WTC11 (cell line): ENCODE data around the gene CCDC61. TPM values are rescaled to one million over a fixed set of nuclear protein-coding genes. Genes with fewer than 3 reads are reported as not detected.

Experiments
- ATAC-seq: fragments of 200-7000 bp; cut with Tn5 transposase; 2 replicates; pipeline ENCODE4 v1.10.0; 2021; ENCODE audit warnings: mild to moderate bottlenecking, moderate library complexity
- CTCF ChIA-PET: fragments of 300-600 bp; sonication (Branson Sonifier 250); formaldehyde crosslinking; loops from one replicate; lab custom pipeline; 2021; ENCODE audit warnings: antibody characterized with exemption; lab: Charles Lee
- POLR2A ChIA-PET: fragments of 350-600 bp; sonication (Branson Sonifier 250); formaldehyde crosslinking; loops from one replicate; lab custom pipeline; 2021; ENCODE audit warnings: antibody characterized with exemption; lab: Charles Lee
- DNase-seq: peaks from one replicate; pipeline ENCODE4 v3.0.0; 2021; ENCODE audit warnings: low spot score
- H3K27ac Mint-ChIP-seq: 2 replicates; pipeline ENCODE4 v1.8.0; 2021; ENCODE audit warnings: mixed read lengths
- H3K27me3 Mint-ChIP-seq: 2 replicates; pipeline ENCODE4 v1.8.0; 2021; ENCODE audit warnings: low read depth, mild to moderate bottlenecking, moderate library complexity, mixed read lengths
- H3K36me3 Mint-ChIP-seq: 2 replicates; pipeline ENCODE4 v1.8.0; 2021; ENCODE audit warnings: mixed read lengths
- H3K4me1 Mint-ChIP-seq: 2 replicates; pipeline ENCODE4 v1.8.0; 2022; ENCODE audit warnings: mixed read lengths
- H3K4me3 Mint-ChIP-seq: 2 replicates; pipeline ENCODE4 v1.8.0; 2021; ENCODE audit warnings: mild to moderate bottlenecking, moderate library complexity, mixed read lengths
- H3K9me3 Mint-ChIP-seq: 2 replicates; pipeline ENCODE4 v1.8.0; 2021; ENCODE audit warnings: mixed read lengths
- ETV6 ChIP-seq: sonication (generic); formaldehyde crosslinking; IDR thresholded peaks from 2 replicates; pipeline ENCODE4 v1.8.1; 2022; ENCODE audit warnings: mild to moderate bottlenecking, missing genetic modification reagents
- FOXK1 ChIP-seq: sonication (generic); formaldehyde crosslinking; IDR thresholded peaks from 2 replicates; pipeline ENCODE4 v1.8.0; 2022; ENCODE audit warnings: mild to moderate bottlenecking, moderate library complexity, missing genetic modification reagents
- GRHL2 ChIP-seq: fragments of 250-450 bp; sonication (Bioruptor Pico); IDR thresholded peaks from 2 replicates; pipeline ENCODE4 v1.8.0; 2022; ENCODE audit warnings: mild to moderate bottlenecking, moderate library complexity; ENCODE audit not compliant: insufficient replicate concordance, severe bottlenecking
- IRF2 ChIP-seq: sonication (generic); formaldehyde crosslinking; IDR thresholded peaks from 2 replicates; pipeline ENCODE4 v1.8.0; 2022; ENCODE audit warnings: low read depth, missing genetic modification reagents, borderline replicate concordance
- KAT7 ChIP-seq: sonication (generic); formaldehyde crosslinking; IDR thresholded peaks from 2 replicates; pipeline ENCODE4 v1.8.1; 2023; ENCODE audit warnings: missing genetic modification reagents, mild to moderate bottlenecking, borderline replicate concordance
- MYBL2 ChIP-seq: sonication (generic); formaldehyde crosslinking; IDR thresholded peaks from 2 replicates; pipeline ENCODE4 v1.8.1; 2023; ENCODE audit warnings: mild to moderate bottlenecking, moderate library complexity, missing genetic modification reagents
- NR2C2 ChIP-seq: sonication (generic); formaldehyde crosslinking; IDR thresholded peaks from 2 replicates; pipeline ENCODE4 v1.8.0; 2022; ENCODE audit warnings: mild to moderate bottlenecking, missing genetic modification reagents
- PRRX2 ChIP-seq: fragments of 250-450 bp; sonication (Bioruptor Pico); IDR thresholded peaks from 2 replicates; pipeline ENCODE4 v1.8.0; 2021; ENCODE audit warnings: mild to moderate bottlenecking
- RELA ChIP-seq: sonication (generic); formaldehyde crosslinking; IDR thresholded peaks from 2 replicates; pipeline ENCODE4 v1.8.1; 2022; ENCODE audit warnings: missing genetic modification reagents, mild to moderate bottlenecking, borderline replicate concordance
- RORB ChIP-seq: fragments of 250-450 bp; sonication (Bioruptor Pico); IDR thresholded peaks from 2 replicates; pipeline ENCODE4 v1.9.0; 2021; ENCODE audit warnings: mild to moderate bottlenecking
- SMAD3 ChIP-seq: sonication (generic); formaldehyde crosslinking; IDR thresholded peaks from 2 replicates; pipeline ENCODE4 v1.8.0; 2022; ENCODE audit warnings: missing genetic modification reagents, mild to moderate bottlenecking, borderline replicate concordance
- SMAD4 ChIP-seq: sonication (generic); formaldehyde crosslinking; IDR thresholded peaks from 2 replicates; pipeline ENCODE4 v1.8.0; 2022; ENCODE audit warnings: mild to moderate bottlenecking, missing genetic modification reagents
- SOX15 ChIP-seq: fragments of 250-450 bp; sonication (Bioruptor Pico); IDR thresholded peaks from 2 replicates; pipeline ENCODE4 v1.9.0; 2021; ENCODE audit warnings: mild to moderate bottlenecking
- SP1 ChIP-seq: sonication (generic); formaldehyde crosslinking; conservative IDR thresholded peaks from 2 replicates; pipeline ENCODE4 v1.8.1; 2022; ENCODE audit warnings: missing genetic modification reagents
- ZNF232 ChIP-seq: sonication (generic); formaldehyde crosslinking; IDR thresholded peaks from 2 replicates; pipeline ENCODE4 v1.8.0; 2022; ENCODE audit warnings: mild to moderate bottlenecking, missing genetic modification reagents
- ZNF263 ChIP-seq: sonication (generic); formaldehyde crosslinking; IDR thresholded peaks from 2 replicates; pipeline ENCODE4 v1.8.1; 2022; ENCODE audit warnings: low read depth, mild to moderate bottlenecking, moderate library complexity, missing genetic modification reagents
- total RNA-seq: library from RNA; stranded (reverse); gene quantifications from 3 replicates; pipeline ENCODE4 v1.2.3, GENCODE V29; 2021
- TF ChIP-seq, protein P1 (sequence below): sonication (generic); formaldehyde crosslinking; IDR thresholded peaks from 2 replicates; pipeline ENCODE4 v1.8.1; 2023; ENCODE audit warnings: mild to moderate bottlenecking, missing genetic modification reagents
- TF ChIP-seq, protein P2 (sequence below): fragments of 250-450 bp; sonication (Bioruptor Pico); conservative IDR thresholded peaks from 2 replicates; pipeline ENCODE4 v1.9.0; 2021; ENCODE audit warnings: mild to moderate bottlenecking
- TF ChIP-seq, protein P3 (sequence below): sonication (generic); formaldehyde crosslinking; IDR thresholded peaks from 2 replicates; pipeline ENCODE4 v1.8.0; 2023; ENCODE audit warnings: missing genetic modification reagents, mild to moderate bottlenecking, borderline replicate concordance
- TF ChIP-seq, protein P4 (sequence below): sonication (generic); formaldehyde crosslinking; IDR thresholded peaks from 2 replicates; pipeline ENCODE4 v1.8.0; 2022; ENCODE audit warnings: mild to moderate bottlenecking, missing genetic modification reagents
- TF ChIP-seq, protein P5 (sequence below): sonication (generic); formaldehyde crosslinking; IDR thresholded peaks from 2 replicates; pipeline ENCODE4 v1.8.1; 2022; ENCODE audit warnings: low read depth, missing genetic modification reagents, borderline replicate concordance
- TF ChIP-seq, protein P6 (sequence below): sonication (generic); formaldehyde crosslinking; IDR thresholded peaks from 2 replicates; pipeline ENCODE4 v1.8.1; 2023; ENCODE audit warnings: mild to moderate bottlenecking, missing genetic modification reagents, moderate library complexity
- TF ChIP-seq, protein P7 (sequence below): fragments of 250-450 bp; sonication (Bioruptor Pico); IDR thresholded peaks from 2 replicates; pipeline ENCODE4 v1.9.0; 2021; ENCODE audit warnings: mild to moderate bottlenecking

CCDC61 gene
- total RNA-seq, 1 experiment from 2014 or later = 33.7 TPM

DNA sequence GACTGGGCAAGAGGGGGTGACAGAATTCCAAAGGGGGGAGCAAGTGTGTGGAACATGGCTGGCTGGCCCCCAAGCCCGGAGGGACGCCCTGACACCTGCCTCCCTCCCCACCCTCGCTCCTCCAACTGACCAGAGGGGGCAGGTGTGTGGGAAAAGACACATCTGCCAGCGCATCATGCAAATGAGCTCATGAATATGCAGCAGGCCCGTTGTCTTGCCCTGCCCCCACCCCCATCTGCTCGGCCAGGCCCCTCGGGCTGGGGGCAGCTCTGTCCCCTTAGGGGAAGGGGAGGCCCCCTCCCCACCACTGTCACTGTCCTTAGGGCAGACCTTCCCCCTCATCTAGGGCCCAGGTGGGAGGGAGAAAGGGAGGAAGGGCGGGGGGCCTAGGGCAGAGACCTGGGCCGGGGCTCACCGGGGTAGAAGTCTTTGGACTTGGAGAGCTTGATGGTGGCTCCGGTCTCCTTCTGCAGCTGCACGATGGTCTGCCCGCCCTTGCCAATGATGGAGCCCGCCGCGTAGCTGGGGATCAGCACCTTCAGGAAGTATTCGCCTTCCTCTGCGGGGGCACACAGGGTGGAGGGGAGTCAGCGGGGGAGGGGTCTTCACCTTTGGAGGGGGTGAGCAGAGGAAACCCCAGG, 34.6 kb upstream of the CCDC61 start (continued):
- TF ChIP-seq, protein P1, sequence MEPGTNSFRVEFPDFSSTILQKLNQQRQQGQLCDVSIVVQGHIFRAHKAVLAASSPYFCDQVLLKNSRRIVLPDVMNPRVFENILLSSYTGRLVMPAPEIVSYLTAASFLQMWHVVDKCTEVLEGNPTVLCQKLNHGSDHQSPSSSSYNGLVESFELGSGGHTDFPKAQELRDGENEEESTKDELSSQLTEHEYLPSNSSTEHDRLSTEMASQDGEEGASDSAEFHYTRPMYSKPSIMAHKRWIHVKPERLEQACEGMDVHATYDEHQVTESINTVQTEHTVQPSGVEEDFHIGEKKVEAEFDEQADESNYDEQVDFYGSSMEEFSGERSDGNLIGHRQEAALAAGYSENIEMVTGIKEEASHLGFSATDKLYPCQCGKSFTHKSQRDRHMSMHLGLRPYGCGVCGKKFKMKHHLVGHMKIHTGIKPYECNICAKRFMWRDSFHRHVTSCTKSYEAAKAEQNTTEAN (CRISPR knock-in tag) = no peak
- TF ChIP-seq ZNF232 (CRISPR knock-in tag) (no peak), FOXK1 (no peak), SOX15 (CRISPR knock-in tag) (no peak), SMAD3 (no peak), NR2C2 (CRISPR knock-in tag) (no peak), PRRX2 (no peak), MYBL2 (CRISPR knock-in tag) (no peak), ETV6 (CRISPR knock-in tag) (no peak), SP1 (CRISPR knock-in tag) (no peak)
- TF ChIP-seq, protein P2, sequence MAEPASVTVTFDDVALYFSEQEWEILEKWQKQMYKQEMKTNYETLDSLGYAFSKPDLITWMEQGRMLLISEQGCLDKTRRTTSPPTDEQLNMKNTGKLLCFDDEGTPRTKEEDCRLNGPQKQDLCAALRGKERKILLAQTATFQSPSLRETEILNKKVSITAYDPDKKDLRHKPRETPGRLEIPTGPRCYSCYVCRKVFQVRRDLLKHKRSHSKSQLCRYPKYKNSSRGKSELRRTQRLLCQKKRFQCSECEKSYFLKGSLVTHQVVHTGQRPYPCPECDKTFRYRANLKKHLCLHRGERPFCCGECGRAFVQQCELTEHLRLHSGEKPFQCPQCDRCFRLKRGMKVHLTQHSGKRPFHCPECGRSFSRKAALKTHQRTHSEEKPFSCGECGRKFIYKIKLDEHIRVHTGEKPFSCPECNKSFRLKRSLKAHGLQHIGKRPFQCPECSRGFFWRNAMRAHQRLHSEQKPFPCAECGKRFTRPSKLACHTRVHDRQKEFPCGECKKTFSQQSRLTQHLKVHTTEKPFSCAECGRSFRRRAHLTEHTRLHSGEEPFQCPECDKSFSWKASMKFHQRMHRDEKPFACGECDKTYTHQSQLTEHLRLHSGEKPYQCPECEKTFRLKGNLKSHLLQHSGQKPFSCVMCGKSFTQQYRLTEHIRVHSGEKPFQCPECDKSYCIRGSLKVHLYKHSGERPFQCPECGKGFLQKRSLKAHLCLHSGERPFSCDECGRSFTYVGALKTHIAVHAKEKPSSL (CRISPR knock-in tag) = no peak
- TF ChIP-seq, protein P3, sequence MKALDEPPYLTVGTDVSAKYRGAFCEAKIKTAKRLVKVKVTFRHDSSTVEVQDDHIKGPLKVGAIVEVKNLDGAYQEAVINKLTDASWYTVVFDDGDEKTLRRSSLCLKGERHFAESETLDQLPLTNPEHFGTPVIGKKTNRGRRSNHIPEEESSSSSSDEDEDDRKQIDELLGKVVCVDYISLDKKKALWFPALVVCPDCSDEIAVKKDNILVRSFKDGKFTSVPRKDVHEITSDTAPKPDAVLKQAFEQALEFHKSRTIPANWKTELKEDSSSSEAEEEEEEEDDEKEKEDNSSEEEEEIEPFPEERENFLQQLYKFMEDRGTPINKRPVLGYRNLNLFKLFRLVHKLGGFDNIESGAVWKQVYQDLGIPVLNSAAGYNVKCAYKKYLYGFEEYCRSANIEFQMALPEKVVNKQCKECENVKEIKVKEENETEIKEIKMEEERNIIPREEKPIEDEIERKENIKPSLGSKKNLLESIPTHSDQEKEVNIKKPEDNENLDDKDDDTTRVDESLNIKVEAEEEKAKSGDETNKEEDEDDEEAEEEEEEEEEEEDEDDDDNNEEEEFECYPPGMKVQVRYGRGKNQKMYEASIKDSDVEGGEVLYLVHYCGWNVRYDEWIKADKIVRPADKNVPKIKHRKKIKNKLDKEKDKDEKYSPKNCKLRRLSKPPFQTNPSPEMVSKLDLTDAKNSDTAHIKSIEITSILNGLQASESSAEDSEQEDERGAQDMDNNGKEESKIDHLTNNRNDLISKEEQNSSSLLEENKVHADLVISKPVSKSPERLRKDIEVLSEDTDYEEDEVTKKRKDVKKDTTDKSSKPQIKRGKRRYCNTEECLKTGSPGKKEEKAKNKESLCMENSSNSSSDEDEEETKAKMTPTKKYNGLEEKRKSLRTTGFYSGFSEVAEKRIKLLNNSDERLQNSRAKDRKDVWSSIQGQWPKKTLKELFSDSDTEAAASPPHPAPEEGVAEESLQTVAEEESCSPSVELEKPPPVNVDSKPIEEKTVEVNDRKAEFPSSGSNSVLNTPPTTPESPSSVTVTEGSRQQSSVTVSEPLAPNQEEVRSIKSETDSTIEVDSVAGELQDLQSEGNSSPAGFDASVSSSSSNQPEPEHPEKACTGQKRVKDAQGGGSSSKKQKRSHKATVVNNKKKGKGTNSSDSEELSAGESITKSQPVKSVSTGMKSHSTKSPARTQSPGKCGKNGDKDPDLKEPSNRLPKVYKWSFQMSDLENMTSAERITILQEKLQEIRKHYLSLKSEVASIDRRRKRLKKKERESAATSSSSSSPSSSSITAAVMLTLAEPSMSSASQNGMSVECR (CRISPR knock-in tag) = no peak
- TF ChIP-seq, protein P4, sequence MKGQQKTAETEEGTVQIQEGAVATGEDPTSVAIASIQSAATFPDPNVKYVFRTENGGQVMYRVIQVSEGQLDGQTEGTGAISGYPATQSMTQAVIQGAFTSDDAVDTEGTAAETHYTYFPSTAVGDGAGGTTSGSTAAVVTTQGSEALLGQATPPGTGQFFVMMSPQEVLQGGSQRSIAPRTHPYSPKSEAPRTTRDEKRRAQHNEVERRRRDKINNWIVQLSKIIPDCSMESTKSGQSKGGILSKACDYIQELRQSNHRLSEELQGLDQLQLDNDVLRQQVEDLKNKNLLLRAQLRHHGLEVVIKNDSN (CRISPR knock-in tag) = no peak
- TF ChIP-seq, all 79 proteins: peak for 0

DNA sequence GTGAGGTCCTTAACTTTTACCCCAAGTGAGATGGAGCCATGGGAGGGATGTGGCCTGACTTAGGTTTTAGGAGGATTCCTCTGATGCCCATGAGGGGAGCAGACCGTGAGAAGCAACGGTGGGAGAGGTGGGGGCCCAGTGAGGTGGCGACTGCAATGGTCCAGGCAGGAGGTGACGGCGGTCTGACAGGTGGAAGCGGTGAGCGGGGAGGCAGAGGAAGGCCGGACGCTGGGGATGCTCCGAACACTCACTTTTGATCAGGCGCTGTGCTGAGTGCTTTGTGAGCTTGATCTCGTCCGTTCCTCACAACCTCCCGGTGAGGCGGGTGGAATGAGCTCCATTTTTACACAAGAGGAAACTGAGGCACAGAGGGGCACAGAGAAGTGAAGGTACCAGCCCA, 33.2 kb upstream of the CCDC61 start:
- no peak for ATAC-seq
- CTCF ChIA-PET = interaction anchor here (2.0 to 2.6 kb wide), 2 partner anchors 10 to 60 kb away, joined by 20 to 21 read pairs; partner anchors contain the start of gene MYPOP
- H3K36me3 Mint-ChIP-seq = peaks cover 6% of the 10 kb centered on the region; the same call in 1 of the 2 replicates
- POLR2A ChIA-PET = no interaction called here
- peaks cover 74% of the 10 kb centered on the region for H3K27me3 Mint-ChIP-seq
- H3K27ac Mint-ChIP-seq = no peak overlapping the region
- peaks cover 14% of the 10 kb centered on the region for H3K4me1 Mint-ChIP-seq
- H3K9me3 Mint-ChIP-seq = no peaks in the 10 kb centered on the region
- DNase-seq = no peak
- H3K4me3 Mint-ChIP-seq = no peak overlapping the region
- TF ChIP-seq SP1 (CRISPR knock-in tag) (no peak), GRHL2 (CRISPR knock-in tag) (no peak), SMAD4 (no peak), FOXK1 (no peak), ZNF263 (CRISPR knock-in tag) (no peak), RORB (CRISPR knock-in tag) (no peak), KAT7 (CRISPR knock-in tag) (no peak), RELA (CRISPR knock-in tag) (no peak), PRRX2 (no peak), IRF2 (CRISPR knock-in tag) (no peak)
- TF ChIP-seq, protein P2 (CRISPR knock-in tag) = no peak
- TF ChIP-seq, protein P5, sequence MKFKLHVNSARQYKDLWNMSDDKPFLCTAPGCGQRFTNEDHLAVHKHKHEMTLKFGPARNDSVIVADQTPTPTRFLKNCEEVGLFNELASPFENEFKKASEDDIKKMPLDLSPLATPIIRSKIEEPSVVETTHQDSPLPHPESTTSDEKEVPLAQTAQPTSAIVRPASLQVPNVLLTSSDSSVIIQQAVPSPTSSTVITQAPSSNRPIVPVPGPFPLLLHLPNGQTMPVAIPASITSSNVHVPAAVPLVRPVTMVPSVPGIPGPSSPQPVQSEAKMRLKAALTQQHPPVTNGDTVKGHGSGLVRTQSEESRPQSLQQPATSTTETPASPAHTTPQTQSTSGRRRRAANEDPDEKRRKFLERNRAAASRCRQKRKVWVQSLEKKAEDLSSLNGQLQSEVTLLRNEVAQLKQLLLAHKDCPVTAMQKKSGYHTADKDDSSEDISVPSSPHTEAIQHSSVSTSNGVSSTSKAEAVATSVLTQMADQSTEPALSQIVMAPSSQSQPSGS (CRISPR knock-in tag) = no peak
- TF ChIP-seq, protein P6, sequence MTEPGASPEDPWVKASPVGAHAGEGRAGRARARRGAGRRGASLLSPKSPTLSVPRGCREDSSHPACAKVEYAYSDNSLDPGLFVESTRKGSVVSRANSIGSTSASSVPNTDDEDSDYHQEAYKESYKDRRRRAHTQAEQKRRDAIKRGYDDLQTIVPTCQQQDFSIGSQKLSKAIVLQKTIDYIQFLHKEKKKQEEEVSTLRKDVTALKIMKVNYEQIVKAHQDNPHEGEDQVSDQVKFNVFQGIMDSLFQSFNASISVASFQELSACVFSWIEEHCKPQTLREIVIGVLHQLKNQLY (CRISPR knock-in tag) = no peak
- TF ChIP-seq, protein P7, sequence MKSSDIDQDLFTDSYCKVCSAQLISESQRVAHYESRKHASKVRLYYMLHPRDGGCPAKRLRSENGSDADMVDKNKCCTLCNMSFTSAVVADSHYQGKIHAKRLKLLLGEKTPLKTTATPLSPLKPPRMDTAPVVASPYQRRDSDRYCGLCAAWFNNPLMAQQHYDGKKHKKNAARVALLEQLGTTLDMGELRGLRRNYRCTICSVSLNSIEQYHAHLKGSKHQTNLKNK (CRISPR knock-in tag) = no peak
